Thyroid gland (tissue), 4 donors: ENCODE data around the gene DAB1.

Experiments used
- POLR2A ChIP-seq, 2 donors: fragments of 450-650 bp; IDR thresholded peaks; one replicate each; pipeline ENCODE4 v1.6.1; 2017; ENCODE audit warnings: antibody characterized with exemption in 2 of 2, mild to moderate bottlenecking in 2 of 2, moderate library complexity in 1 of 2
- TF ChIP-seq, protein P1 (sequence below), 6 experiments: fragments of 200-600 bp in 3 of 6; fragments of 450-650 bp in 3 of 6; sonication (generic) in 3 of 6; IDR thresholded peaks; one replicate each; pipeline ENCODE4 v1.5.1; 2016 to 2019; ENCODE audit warnings: antibody characterized with exemption in 6 of 6, mild to moderate bottlenecking in 2 of 6, inconsistent platforms in 1 of 6, moderate library complexity in 1 of 6

DNA sequence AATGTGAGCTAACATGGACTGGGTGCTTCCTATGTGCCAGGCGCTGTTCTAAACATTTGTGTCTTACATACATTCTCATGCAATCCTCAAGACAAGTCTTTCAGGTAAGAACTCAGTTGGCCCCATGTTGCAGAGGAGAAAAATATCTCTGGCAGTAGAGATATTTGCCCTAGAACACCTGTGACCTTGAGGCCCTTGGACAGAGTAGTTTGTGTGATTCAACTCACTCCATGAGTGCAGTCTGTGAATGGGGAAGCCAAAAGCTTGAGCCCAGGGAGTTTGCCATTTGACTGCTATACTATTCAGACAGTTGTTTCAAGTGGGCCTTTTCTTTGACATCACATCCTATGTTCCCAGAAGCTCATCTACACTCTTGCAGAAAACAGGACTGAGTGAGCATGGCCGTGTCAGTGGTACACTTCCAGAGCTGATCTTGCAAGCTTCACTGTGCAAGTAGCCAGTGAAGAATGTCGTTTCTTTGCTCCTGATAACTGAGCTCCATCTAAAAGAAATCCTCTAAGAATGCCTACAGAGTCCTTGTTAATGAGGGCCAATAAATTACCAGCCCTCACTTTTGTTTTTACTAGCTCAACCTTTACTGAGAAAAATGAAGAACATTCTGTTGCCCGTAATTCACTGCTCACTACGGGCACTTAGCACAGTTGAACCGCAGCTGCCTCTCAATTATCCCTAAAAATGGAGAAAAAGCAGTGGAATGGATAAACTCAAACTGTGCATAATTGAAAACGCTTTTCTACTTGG, 359.3 kb downstream of the DAB1 start:
- TF ChIP-seq, protein P1, sequence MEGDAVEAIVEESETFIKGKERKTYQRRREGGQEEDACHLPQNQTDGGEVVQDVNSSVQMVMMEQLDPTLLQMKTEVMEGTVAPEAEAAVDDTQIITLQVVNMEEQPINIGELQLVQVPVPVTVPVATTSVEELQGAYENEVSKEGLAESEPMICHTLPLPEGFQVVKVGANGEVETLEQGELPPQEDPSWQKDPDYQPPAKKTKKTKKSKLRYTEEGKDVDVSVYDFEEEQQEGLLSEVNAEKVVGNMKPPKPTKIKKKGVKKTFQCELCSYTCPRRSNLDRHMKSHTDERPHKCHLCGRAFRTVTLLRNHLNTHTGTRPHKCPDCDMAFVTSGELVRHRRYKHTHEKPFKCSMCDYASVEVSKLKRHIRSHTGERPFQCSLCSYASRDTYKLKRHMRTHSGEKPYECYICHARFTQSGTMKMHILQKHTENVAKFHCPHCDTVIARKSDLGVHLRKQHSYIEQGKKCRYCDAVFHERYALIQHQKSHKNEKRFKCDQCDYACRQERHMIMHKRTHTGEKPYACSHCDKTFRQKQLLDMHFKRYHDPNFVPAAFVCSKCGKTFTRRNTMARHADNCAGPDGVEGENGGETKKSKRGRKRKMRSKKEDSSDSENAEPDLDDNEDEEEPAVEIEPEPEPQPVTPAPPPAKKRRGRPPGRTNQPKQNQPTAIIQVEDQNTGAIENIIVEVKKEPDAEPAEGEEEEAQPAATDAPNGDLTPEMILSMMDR (IDR thresholded peaks at IDR 0.05): no peak
- no peak for TF ChIP-seq POLR2A (IDR thresholded peaks at IDR 0.05)
